T47D (cell line): ENCODE results near the gene F11R.
A peak's percentile ranks its signal among the peaks of the same experiment; 100 is the strongest.
"Not testable (repeated sequence)": the region's sequence is repeated elsewhere in the genome, so short reads cannot be mapped to it uniquely, and the experiment has no call there.

Experiments
- DNase-seq, 2 experiments: peaks; one replicate each; pipeline versions ENCODE4 v3.0.0 to v3.0.0-alpha.2; 2011 to 2012; ENCODE audit warnings: low read depth in 1 of 2, low spot score in 1 of 2
- JUND ChIP-seq: IDR thresholded peaks from 2 replicates; pipeline ENCODE4 v1.6.1; 2012; ENCODE audit warnings: low read depth
- in situ Hi-C: cut with HindIII; loops from 2 replicates; pipeline ENCODE4 v1.10.0; 2016; ENCODE audit warnings: low sequenced_read_pairs, low pct_unique_long_range_greater_than_20kb

The F11R gene

DNA sequence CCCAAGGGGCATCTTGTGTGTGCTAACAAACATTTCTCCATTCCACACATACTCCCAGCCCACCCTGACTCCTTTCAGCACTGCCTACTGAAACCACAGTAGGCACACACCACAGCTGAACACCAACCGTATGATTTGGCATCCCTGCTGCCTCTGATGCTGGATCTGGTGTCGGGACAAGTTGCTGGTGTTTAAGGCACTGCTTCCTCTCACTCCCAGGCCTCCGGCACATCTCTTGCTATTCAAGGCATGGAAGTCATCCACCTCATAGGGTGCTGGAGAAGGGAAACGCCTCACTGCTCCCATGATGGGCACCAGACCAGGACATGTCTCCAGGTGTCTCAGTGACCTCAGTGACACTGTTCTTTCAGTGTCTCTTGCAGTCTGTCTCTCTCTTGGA lies 64.0 kb downstream of the F11R start:
- no peak for TF ChIP-seq JUND
- in situ Hi-C loops = no loop called here
- no peak for DNase-seq

DNA sequence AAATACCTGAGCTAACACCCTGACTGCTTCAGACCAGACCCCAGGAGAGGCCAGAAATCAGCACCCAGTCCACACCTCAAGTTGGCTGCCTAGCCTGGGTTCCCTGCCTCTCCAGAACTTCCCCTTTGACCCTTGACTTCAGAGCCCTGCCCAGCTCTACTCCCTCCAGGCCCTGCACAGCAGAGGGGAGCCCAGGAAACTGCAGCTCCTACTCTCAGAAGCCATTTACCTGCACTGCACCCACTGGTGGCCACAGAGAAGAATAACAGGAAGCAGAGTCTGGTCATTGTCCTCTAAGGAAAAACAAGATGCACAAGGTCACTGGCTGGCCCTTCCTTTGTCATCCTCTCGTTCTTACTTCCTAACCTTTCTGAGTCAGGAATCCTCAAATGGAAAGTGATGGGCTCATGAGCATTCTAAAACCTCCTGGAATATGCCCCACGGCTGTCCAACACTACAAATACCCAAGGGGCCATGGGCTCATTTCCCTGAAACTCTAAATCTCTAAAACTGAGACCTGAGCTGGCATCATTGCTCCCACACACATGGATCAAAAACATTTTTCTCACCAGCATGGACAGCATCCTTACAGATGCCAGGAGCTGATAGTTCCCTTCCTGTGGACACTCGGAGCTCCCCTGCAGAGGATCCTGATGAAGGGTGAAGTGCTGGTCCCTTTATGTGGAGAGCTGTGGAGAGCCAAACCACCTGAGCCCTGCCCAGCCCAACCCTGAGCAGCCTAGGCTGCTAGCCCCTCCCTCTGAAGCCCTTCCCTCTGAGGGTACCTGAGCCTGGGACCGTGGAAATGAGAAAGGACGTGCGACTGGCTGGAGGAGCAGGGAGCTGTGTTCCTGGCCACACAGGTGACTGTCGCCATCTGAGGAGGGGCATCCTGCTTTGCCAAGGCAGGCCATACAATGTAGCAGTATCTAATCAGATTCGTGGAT lies 66.5 kb downstream of the F11R start, which contains the start of gene ITLN2:
Gene ITLN2, minus strand, starts transcription at position 652 of the 947 bp plus-strand sequence. Its CDS starts 68 bp downstream, at position 584.
- DNase-seq = peak in 1 of 2 experiments; percentile 77
- in situ Hi-C loops = no loop called here
- TF ChIP-seq JUND = no peak

- no peak for DNase-seq
- TF ChIP-seq JUND = no peak
- in situ Hi-C loops = no loop called here
Observed at GRCh38 chr1:160953030-160953429, 67.9 kb downstream of the F11R start.

GRCh38 chr1:160952129-160952510 lies 68.8 kb downstream of the F11R start:
- no peak for DNase-seq
- TF ChIP-seq JUND = no peak
- in situ Hi-C loops = no loop called here

- in situ Hi-C loops = no loop called here
- no peak for TF ChIP-seq JUND
- DNase-seq = peak; percentile 56 to 79
Observed at GRCh38 chr1:160951443-160952128, 69.4 kb downstream of the F11R start.

DNA sequence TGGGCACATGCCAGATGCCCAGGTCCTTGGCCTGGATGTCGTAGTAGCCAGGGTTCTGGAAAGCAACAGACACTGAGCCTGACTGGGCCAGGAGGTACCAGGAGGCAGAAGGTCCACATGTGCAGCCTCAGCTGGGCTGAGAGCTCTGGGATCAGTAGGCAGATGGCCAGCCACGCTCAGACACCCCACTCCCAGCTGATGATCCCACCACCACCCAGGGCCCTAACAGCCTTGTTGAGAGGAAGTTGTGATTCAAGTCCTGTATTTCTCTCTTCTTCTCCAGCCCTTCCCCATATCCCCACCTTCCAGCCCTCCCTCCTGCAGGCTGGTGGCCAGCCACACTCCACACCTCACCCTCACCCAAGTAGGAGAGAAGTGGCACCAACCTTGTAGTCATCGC lies 70.3 kb downstream of the F11R start:
- in situ Hi-C loops = no loop called here

GRCh38 chr1:160949881-160950280 lies 71.1 kb downstream of the F11R start:
- no peak for DNase-seq
- no peak for TF ChIP-seq JUND
- in situ Hi-C loops = no loop called here

More for the DNA sequence above, 70.3 kb downstream of the F11R start:
- DNase-seq = no peak
- TF ChIP-seq JUND = no peak

- in situ Hi-C loops, DNase-seq: not testable (repeated sequence)
Observed at GRCh38 chr1:160949216-160949880, 71.6 kb downstream of the F11R start.

DNA sequence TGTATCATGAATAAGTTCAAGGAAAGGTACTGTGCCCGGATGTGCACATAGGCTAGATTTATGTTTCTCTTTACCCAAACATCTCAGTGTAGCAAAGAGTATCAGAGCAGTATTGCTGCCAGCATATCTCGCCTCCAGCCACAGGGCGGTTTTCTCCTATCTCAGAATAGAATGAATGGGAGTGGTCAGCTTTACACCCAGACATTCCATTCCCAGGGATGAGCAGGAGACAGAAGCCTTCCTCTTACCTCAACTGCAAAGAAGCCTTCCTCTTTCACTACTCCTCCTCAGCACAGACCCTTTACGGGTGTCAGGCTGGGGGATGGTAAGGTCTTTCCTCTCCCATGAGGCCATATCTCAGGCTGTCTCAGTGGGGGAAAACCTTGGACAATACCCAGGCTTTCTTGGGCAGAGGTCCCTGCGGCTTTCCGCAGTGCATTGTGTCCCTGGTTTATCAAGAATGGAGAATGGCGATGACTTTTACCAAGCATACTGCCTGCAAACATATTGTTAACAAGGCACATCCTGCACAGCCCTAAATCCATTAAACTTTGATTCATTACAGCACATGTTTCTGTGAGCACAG lies 73.7 kb downstream of the F11R start:
- in situ Hi-C loops, DNase-seq: not testable (repeated sequence)

DNA sequence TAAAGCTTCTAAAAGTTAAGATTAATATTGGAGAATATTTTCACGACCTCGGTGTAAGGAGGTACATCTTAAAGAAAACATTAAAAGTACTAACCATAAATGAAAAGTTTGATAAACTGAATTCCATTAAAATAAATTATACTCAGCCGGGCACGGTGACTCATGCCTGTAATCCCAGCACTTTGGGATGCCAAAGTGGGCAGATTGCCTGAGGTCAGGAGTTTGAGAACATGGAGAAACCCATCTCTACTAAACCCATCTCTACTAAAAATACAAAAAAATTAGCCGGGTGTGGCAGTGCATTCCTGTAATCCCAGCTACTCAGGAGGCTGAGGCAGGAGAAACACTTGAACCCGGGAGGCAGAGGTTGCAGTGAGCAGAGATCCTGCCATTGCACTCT lies 75.1 kb downstream of the F11R start:
- DNase-seq, in situ Hi-C loops: not testable (repeated sequence)
